Measurements from ENCODE around the gene CMKLR1.

Gene CMKLR1

DNA sequence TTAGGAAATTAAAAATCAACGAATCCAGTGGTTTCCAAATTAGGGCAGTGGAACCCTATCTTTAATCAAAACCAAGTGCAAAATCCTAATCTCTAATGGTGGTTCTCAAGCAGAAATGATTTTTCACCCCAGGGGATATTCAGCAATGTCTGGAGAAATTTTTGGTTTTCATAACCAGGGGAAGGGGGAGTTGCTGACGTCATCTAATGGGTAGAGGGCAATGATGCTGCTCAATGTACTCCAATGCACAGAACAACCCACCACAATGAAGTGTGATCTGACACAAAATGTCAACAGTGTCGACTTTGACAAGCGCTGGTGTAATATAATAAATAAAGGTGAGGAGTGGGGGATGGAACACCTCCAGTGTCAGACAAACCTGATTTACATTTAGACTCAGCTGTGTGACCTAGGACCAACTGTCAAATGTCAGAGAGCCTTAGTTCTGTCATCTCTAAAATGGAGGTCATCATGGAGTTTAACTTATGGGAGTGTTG, 81.5 kb downstream of the CMKLR1 start:
- no peak for DNase-seq

GRCh38 chr12:108257004-108257403, 82.1 kb downstream of the CMKLR1 start:
- no peak for DNase-seq

- no peak for DNase-seq
These were observed 83.9 kb downstream of the CMKLR1 start for GRCh38 chr12:108255252-108255602.

DNA sequence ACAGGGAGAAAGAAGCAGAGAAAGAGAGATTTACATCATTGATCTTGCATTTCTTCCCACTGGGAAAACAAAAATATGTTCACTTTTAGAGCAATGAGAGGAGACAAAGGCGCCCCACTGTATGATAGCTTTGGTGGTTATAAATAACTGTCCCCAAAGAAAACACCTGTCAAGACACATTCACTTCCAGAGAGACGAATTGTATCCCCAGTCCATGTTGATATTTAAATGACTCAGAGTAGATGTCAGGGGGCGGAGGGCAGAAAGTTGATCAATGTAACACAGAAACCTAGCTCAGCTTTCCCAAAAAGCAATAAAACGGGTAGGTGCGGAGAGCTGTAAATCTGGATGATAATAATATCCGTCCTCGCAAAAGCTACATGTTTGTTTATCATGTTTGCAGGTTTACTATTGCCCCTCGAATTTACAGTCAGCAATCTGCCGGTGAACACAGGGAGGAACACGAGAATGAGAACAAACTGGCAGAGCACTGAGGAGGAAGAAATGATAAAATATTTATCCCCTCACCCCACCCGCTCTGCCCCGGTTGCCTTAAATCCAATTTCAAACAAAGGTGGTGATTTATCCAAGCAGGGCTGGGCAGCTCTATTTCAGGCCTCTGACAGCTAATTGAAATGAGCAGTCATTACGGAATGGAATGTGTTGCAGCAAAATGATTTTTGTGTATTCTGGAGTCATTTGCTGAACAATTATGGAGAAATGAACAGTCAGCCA, 84.4 kb downstream of the CMKLR1 start:
- DNase-seq = no peak

- DNase-seq = no peak
These were observed 85.1 kb downstream of the CMKLR1 start for GRCh38 chr12:108254030-108254429.

GRCh38 chr12:108253540-108253939, 85.6 kb downstream of the CMKLR1 start:
- DNase-seq = no peak

DNA sequence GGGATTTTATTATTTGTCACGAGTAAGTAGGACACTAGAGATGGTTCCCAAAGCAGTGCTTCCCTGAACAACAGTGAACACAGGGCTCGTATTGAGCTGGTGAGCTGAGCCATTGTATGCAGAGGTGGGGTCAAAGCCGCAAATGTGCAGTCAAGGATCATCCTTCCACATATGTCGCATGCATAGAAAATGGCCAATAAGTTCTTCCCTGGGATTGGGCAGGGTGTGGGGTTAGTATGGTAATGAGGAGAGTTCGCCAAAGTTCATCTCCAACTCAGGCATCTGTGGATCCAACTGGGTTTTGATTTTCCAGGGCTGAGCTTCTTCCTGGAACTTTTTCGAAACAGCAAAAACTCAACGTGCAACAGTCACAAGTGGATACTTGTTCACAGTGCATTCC, 86.6 kb downstream of the CMKLR1 start:
- no peak for DNase-seq

DNA sequence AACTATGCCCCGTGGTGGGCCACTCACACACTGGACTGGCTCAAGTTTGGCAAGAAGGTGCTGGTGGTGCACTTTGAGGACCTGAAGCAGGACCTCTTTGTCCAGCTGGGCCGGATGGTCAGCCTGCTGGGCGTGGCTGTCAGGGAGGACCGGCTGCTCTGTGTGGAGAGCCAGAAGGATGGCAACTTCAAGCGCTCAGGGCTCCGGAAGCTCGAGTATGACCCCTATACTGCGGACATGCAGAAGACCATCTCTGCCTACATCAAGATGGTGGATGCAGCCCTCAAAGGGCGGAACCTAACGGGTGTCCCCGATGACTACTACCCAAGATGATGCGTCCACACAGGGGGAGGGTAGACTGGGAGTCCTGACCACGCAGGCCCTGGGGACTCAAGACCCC, 91.1 kb downstream of the CMKLR1 start:
- DNase-seq = no peak

DNA sequence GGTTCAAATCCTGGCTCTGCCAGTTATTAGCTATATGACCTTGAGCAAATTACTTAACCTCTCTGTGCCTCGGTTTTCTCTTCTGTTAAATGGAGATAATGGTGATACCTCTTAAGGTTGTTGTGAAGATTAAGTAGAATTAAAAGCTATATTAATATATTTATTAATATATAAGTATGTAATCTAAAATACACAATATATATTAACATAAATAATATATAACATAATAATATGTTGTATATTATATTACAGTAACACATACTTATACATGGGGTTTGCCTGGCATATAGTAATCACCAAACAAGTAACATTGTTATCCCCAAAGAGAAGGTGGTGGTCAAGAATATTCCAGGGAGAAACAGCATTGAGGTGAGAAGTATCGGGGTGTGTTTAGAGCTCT, 92.0 kb downstream of the CMKLR1 start:
- DNase-seq = no peak

GRCh38 chr12:108241986-108242703, 97.0 kb downstream of the CMKLR1 start:
- no peak for DNase-seq

DNA sequence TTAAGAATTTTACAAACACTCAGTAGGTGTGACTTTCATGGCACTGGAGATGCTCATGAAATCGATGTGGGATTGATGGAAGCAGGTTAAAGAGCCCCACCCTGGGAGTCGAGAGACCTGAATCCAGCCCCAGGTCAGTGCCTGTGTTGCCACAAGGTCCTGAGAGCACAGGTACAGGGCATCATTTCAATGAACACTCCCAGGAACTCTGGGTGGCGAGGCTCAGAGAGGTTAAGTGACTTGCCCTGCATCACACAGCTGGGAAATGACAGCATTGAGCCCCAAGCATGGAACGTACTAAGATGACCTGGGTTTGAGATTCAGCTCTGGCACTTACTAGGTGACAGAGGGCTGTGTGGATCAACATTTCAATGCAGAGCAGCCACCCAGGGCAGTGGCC, 98.2 kb downstream of the CMKLR1 start:
- DNase-seq = no peak

DNA sequence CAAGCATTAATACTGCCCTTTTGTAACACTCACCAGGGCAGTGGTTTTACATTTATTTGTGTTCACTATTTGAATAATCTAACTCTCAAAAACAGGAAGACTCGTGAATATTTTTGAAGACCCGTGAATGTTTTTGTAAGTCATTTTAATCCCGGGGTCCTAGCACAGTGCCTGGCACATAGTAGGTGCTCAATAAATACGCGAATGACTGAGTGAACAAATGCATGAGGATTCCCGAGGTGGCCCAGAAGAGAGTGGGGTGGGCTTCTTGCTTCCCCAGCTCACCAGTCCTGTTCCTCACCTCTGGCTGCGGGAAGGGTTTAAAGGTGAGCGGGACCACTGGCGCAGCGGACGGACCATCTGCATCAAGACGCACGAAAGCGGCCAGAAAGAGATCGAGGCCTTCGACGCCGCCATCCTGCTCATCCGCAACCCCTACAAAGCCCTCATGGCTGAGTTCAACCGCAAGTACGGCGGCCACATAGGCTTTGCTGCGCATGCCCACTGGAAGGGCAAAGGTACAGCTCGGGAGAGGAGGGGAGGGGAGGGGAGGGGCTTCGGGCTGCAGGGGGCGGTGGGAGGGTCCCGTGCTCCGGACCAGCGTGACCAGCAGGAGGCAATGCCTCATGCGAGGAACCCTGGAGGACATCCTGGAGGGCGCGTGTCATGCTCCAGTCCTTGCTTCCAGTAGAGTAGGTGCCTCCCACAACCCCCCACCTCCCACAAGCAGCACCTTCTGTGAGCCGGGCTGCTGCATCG, 98.9 kb downstream of the CMKLR1 start:
- DNase-seq = no peak

GRCh38 chr12:108239378-108239777, 99.7 kb downstream of the CMKLR1 start:
- DNase-seq = no peak

DNA sequence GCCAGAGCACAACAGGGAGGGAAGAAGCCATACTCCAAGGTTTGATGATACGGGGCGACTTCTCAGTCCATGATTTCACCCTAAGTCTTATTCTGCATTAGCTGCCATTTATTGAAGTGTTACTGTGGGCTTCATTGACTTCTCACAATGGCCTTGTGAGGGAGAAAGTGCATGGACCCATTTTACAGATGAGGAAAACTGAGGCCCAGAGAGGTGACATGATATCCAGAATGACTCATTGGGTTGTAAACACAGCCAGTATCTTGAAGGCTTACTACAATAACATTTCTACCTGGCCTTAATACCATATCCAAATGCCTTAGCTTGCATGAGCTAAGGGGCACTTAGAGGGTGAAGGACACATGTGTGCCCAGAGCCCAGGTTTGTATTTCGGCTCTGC, 100.6 kb downstream of the CMKLR1 start:
- no peak for DNase-seq

All from stimulated activated CD4-positive, alpha-beta T cell treated with anti-CD3 and anti-CD28 coated beads, Interleukin-4, amount 100 ng/mL, for 1 hour (primary cell).